PFSK-1 (cell line): ENCODE results near the gene UBAC2.

ENCODE experiments used
- POLR2AphosphoS5 ChIP-seq: IDR thresholded peaks from 2 replicates; pipeline ENCODE4 v1.6.1; 2012; ENCODE audit warnings: low read depth, mild to moderate bottlenecking, control low read depth, low read length, moderate library complexity
- SIN3A ChIP-seq: IDR thresholded peaks from 2 replicates; pipeline ENCODE4 v1.6.1; 2012; ENCODE audit warnings: mild to moderate bottlenecking, low read length, moderate library complexity, borderline replicate concordance; ENCODE audit not compliant: insufficient read depth
- TF ChIP-seq, protein P1 (sequence below), 2 experiments: IDR thresholded peaks; 2 replicates each; pipeline versions ENCODE4 v1.6.1 to v1.8.0; 2011 to 2012; ENCODE audit warnings: low read depth in 2 of 2, low read length in 2 of 2, control low read depth in 1 of 2, inconsistent platforms in 1 of 2, mild to moderate bottlenecking in 1 of 2, moderate library complexity in 1 of 2; ENCODE audit not compliant: insufficient read depth in 1 of 2

DNA sequence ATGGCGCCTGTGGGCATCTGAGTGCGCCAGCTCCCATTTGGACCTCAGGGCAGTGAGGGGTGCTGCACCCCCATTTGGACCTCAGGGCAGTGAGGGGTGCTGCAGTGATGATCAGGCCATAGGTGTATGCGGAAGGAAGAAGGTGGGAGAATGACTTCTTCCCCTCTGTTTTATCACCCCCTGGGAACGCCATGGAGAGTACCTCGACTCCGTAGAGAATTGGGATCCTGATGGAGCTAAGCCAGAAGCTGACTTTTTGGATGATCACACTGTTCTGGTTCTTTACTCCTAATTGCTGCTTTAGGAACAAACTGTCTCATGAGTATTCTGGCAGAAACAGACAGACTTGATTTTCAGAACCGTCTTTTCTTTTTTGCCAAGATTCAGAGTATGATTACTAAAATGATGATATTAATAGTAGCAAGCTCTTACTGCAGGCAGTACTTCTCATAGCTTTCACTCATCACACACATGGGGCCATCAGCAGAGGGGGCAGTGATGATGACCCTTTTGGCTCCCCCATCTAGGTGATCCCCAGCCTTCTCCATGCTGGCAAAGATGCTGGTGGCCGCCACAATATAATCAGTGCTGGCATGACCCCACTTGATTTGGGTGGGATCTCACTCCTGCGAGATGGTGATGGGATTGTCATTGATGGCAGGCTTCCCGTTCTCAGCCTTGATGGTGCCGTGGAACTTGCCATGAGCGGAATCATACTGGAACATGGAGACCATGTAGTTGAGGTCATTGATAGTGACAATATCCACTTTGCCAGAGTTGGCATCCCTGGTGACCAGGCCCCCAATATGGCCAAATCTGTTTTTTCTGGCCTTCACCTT lies 10.3 kb upstream of the UBAC2 start:
- TF ChIP-seq SIN3A (no peak), POLR2AphosphoS5 (no peak)
- TF ChIP-seq, protein P1, sequence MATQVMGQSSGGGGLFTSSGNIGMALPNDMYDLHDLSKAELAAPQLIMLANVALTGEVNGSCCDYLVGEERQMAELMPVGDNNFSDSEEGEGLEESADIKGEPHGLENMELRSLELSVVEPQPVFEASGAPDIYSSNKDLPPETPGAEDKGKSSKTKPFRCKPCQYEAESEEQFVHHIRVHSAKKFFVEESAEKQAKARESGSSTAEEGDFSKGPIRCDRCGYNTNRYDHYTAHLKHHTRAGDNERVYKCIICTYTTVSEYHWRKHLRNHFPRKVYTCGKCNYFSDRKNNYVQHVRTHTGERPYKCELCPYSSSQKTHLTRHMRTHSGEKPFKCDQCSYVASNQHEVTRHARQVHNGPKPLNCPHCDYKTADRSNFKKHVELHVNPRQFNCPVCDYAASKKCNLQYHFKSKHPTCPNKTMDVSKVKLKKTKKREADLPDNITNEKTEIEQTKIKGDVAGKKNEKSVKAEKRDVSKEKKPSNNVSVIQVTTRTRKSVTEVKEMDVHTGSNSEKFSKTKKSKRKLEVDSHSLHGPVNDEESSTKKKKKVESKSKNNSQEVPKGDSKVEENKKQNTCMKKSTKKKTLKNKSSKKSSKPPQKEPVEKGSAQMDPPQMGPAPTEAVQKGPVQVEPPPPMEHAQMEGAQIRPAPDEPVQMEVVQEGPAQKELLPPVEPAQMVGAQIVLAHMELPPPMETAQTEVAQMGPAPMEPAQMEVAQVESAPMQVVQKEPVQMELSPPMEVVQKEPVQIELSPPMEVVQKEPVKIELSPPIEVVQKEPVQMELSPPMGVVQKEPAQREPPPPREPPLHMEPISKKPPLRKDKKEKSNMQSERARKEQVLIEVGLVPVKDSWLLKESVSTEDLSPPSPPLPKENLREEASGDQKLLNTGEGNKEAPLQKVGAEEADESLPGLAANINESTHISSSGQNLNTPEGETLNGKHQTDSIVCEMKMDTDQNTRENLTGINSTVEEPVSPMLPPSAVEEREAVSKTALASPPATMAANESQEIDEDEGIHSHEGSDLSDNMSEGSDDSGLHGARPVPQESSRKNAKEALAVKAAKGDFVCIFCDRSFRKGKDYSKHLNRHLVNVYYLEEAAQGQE (IDR thresholded peaks at IDR 0.05; ENCODE audit: insufficient read depth in 1 of 2, low read depth in 2 of 2, low read length in 2 of 2): no peak
